DOHH2 (cell line): ENCODE data around the gene BET1L.

Source experiments
- H3F3A ChIP-seq: fragments of 200-600 bp; sonication (generic), shearing (Covaris generic); 2 replicates; pipeline ENCODE4 v1.6.0; 2016; ENCODE audit warnings: antibody characterized with exemption, mild to moderate bottlenecking; ENCODE audit not compliant: control insufficient read depth, insufficient read depth
- H3K27ac ChIP-seq: fragments of 200-600 bp; sonication (generic); 2 replicates; pipeline ENCODE4 v1.5.1; 2014; ENCODE audit warnings: low read depth, mild to moderate bottlenecking, low read length, moderate library complexity
- H3K27me3 ChIP-seq: fragments of 200-600 bp; sonication (generic); 2 replicates; pipeline ENCODE4 v1.6.1; 2014; ENCODE audit warnings: mild to moderate bottlenecking, low read length, mixed read lengths; ENCODE audit not compliant: control insufficient read depth
- H3K36me3 ChIP-seq: fragments of 200-600 bp; sonication (generic); 2 replicates; pipeline ENCODE4 v1.6.1; 2014; ENCODE audit warnings: mild to moderate bottlenecking, low read length, moderate library complexity, mixed read lengths; ENCODE audit not compliant: control insufficient read depth
- H3K4me1 ChIP-seq: fragments of 200-600 bp; sonication (generic); 2 replicates; pipeline ENCODE4 v1.6.1; 2014; ENCODE audit warnings: mild to moderate bottlenecking, low read length, mixed read lengths; ENCODE audit not compliant: control insufficient read depth
- H3K4me2 ChIP-seq: fragments of 200-600 bp; sonication (generic); 2 replicates; pipeline ENCODE4 v1.6.0; 2014; ENCODE audit warnings: mild to moderate bottlenecking, low read length, moderate library complexity
- H3K4me3 ChIP-seq: fragments of 200-600 bp; sonication (generic); 2 replicates; pipeline ENCODE4 v1.5.1; 2014; ENCODE audit warnings: mild to moderate bottlenecking, low read length, mixed read lengths
- H3K79me2 ChIP-seq: fragments of 200-600 bp; sonication (generic); 2 replicates; pipeline ENCODE4 v1.6.1; 2014; ENCODE audit warnings: mild to moderate bottlenecking, low read length, mixed read lengths; ENCODE audit not compliant: control insufficient read depth
- H3K9me2 ChIP-seq: fragments of 200-600 bp; sonication (generic); replicated peaks from 2 replicates; pipeline ENCODE4 v1.6.1; 2014; ENCODE audit warnings: mild to moderate bottlenecking, low read length, mixed read lengths; ENCODE audit not compliant: control insufficient read depth
- H3K9me3 ChIP-seq: fragments of 200-600 bp; sonication (generic); 2 replicates; pipeline ENCODE4 v1.6.1; 2014; ENCODE audit warnings: antibody characterized with exemption, low read length, mixed read lengths; ENCODE audit not compliant: control insufficient read depth, insufficient read depth
- H4K20me1 ChIP-seq: fragments of 200-600 bp; sonication (generic); 2 replicates; pipeline ENCODE4 v1.6.0; 2014; ENCODE audit warnings: low read depth, mild to moderate bottlenecking, antibody characterized with exemption, low read length, moderate library complexity; ENCODE audit not compliant: control insufficient read depth, insufficient read depth
- CTCF ChIP-seq: fragments of 200-600 bp; sonication (generic); IDR thresholded peaks from one replicate; pipeline ENCODE4 v1.5.1; 2014; ENCODE audit warnings: antibody characterized with exemption, mild to moderate bottlenecking, low read depth, low read length; ENCODE audit not compliant: poor library complexity, severe bottlenecking
- EZH2phosphoT487 ChIP-seq: fragments of 200-600 bp; sonication (generic); IDR thresholded peaks from 2 replicates; pipeline ENCODE4 v1.6.1; 2017; ENCODE audit warnings: borderline replicate concordance, mild to moderate bottlenecking, antibody characterized with exemption, low read length, moderate library complexity, mixed read lengths

BET1L gene

DNA sequence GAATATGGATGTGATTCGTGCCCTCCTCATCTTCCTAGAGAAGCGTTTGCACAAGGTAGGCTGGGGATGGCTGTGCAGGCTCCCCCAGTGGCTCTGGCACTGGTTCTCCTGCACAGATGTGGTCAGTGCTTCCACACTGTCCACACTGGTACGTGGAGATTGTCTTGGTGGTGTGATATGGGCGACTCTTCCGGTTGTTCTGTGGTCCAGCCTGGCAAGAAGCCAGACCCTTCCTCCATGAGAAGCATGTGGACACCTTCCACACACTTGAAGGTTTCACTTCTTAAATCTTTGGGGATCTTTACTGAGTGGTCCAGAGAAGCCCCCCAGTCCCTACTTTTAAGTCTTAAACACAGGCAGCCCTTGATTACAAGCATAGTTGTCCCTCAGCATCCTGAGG lies 4.1 kb upstream of the BET1L start:
- H3K9me2 ChIP-seq = no peaks in the 10 kb centered on the region
- H3K4me2 ChIP-seq = no peak overlapping the region
- peaks cover 10% of the 10 kb centered on the region for H3F3A ChIP-seq
- peaks cover 11% of the 10 kb centered on the region for H4K20me1 ChIP-seq
- H3K27ac ChIP-seq = no peak overlapping the region
- H3K9me3 ChIP-seq = no peaks in the 10 kb centered on the region
- peaks cover 46% of the 10 kb centered on the region for H3K79me2 ChIP-seq
- no peaks in the 10 kb centered on the region for H3K27me3 ChIP-seq
- no peak overlapping the region for H3K4me3 ChIP-seq
- peaks cover 17% of the 10 kb centered on the region for H3K4me1 ChIP-seq
- peaks cover 89% of the 10 kb centered on the region for H3K36me3 ChIP-seq
- TF ChIP-seq EZH2phosphoT487 (no peak), CTCF (no peak)

GRCh38 chr11:210803-211180 lies 3.6 kb upstream of the BET1L start:
- peaks cover 10% of the 10 kb centered on the region for H3F3A ChIP-seq
- H3K9me2 ChIP-seq = no peaks in the 10 kb centered on the region
- no peaks in the 10 kb centered on the region for H3K27me3 ChIP-seq
- H3K36me3 ChIP-seq = peaks cover 89% of the 10 kb centered on the region
- no peaks in the 10 kb centered on the region for H3K9me3 ChIP-seq
- peaks cover 15% of the 10 kb centered on the region for H4K20me1 ChIP-seq
- peak overlapping the region; percentile 98; the same call in 1 of the 2 replicates for H3K4me2 ChIP-seq
- H3K4me3 ChIP-seq = no peak overlapping the region
- peaks cover 51% of the 10 kb centered on the region for H3K79me2 ChIP-seq
- no peak for TF ChIP-seq EZH2phosphoT487
- TF ChIP-seq CTCF = no peak
- H3K27ac ChIP-seq = no peak overlapping the region
- peaks cover 22% of the 10 kb centered on the region for H3K4me1 ChIP-seq

DNA sequence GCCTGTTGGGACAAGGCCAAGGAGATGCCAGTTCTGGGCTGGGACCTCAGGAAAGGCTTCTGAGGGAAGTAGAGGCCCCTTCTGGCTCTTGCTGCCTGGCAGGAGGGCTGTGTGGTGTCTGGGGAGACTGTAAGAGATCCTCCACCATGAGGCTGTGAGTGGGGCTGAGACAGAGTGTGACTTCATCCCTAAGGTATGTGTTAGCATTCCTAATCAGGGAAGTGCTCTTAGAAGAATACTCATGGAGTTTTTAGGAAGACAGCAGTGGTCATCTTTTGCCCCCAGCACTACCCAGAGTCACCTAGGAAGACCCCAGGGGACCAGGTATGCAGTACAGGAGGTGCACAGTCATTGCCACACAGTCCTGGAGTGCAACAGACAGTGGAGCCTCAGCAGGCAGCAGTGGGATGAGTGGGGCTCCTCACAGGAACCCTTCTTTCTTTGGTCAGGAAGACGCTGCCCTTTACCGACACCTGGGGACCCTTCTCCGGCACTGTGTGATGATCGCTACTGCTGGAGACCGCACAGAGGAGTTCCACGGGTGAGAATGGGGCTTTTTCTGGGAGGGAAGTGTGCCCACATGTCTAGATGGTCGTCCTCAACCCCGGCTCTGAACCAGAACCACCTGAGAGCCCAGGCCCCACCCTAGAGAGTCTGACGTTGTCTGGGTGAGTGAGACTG lies 3.1 kb upstream of the BET1L start:
- H3F3A ChIP-seq = peaks cover 10% of the 10 kb centered on the region
- H4K20me1 ChIP-seq = peaks cover 20% of the 10 kb centered on the region
- H3K4me3 ChIP-seq = peak overlapping the region; percentile 100; the same call in 1 of the 2 replicates
- no peak for TF ChIP-seq CTCF
- TF ChIP-seq EZH2phosphoT487 = no peak
- no peak overlapping the region for H3K27ac ChIP-seq
- no peaks in the 10 kb centered on the region for H3K27me3 ChIP-seq
- H3K4me1 ChIP-seq = peaks cover 26% of the 10 kb centered on the region
- H3K9me2 ChIP-seq = no peaks in the 10 kb centered on the region
- peaks cover 89% of the 10 kb centered on the region for H3K36me3 ChIP-seq
- no peaks in the 10 kb centered on the region for H3K9me3 ChIP-seq
- H3K79me2 ChIP-seq = peaks cover 56% of the 10 kb centered on the region
- H3K4me2 ChIP-seq = peak overlapping the region; percentile 98
